ENCODE data around the gene MGAT1. TPM values are rescaled to one million over a fixed set of nuclear protein-coding genes. Genes with fewer than 3 reads are reported as not detected.

Gene MGAT1
- total RNA-seq, 4 donors from 2014 or later: 100 to 138 (median 115) TPM

DNA sequence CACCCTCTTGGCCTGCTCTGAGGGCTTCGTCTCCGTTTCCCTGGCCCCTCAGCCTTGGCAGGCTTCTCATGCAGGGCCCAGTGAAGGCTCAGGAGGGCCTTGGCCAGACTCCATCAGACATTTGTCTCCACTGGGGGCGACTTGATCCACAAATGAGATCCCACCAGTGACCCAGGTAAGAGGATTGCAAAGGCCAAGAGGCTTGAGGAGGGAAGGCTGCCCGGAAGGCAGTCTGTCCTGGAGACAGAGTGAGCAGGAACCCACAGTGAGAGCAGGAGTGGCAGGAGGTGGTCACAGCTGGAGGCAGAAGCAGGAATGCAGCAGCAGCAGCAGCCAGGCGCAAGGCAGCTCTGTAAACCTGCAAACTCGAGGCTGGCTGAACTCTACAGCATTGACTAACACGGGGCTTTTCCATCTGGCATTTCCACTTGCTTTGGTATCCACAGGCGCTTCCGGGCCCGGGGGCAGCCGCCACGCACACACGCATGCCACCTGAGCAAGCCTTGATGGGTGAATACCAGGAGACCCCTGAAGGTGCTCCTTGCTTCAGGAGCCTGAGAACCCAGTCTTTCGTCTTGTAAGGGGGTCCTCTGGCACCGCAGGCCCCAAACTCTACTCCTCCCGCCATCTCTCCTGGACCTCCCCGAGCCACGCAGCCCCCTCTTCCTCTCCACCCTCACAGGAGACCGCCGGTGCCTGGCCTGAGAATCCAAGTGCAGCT, 14.7 kb downstream of the MGAT1 start:
- TF ChIP-seq, protein P1, sequence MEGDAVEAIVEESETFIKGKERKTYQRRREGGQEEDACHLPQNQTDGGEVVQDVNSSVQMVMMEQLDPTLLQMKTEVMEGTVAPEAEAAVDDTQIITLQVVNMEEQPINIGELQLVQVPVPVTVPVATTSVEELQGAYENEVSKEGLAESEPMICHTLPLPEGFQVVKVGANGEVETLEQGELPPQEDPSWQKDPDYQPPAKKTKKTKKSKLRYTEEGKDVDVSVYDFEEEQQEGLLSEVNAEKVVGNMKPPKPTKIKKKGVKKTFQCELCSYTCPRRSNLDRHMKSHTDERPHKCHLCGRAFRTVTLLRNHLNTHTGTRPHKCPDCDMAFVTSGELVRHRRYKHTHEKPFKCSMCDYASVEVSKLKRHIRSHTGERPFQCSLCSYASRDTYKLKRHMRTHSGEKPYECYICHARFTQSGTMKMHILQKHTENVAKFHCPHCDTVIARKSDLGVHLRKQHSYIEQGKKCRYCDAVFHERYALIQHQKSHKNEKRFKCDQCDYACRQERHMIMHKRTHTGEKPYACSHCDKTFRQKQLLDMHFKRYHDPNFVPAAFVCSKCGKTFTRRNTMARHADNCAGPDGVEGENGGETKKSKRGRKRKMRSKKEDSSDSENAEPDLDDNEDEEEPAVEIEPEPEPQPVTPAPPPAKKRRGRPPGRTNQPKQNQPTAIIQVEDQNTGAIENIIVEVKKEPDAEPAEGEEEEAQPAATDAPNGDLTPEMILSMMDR (IDR thresholded peaks at IDR 0.05 in 4 of 5, conservative IDR thresholded peaks at IDR 0.05 in 1 of 5): no peak
- TF ChIP-seq POLR2A (IDR thresholded peaks at IDR 0.05): no peak
- in situ Hi-C loops (cut with MboI; ENCODE audit: low sequenced_read_pairs in 4 of 4) (loop anchor here in 1 of 4 donors (10.0 kb wide), 1 partner anchor 367 kb away; no protein-coding TSS in a partner anchor), intact Hi-C loops (cut with DNase I; ENCODE audit: low total_unique reads) (loop anchor here (10.0 kb wide), 1 partner anchor 367 kb away; no protein-coding TSS in a partner anchor)
- no peak overlapping the region for H3K4me3 ChIP-seq
- ATAC-seq (no peak), DNase-seq (no peak)
- no peaks in the 10 kb centered on the region for H3K9me3 ChIP-seq
- H3K27me3 ChIP-seq: no peaks in the 10 kb centered on the region
- peaks cover 0 to 36% of the 10 kb centered on the region in 2 donors for H3K36me3 ChIP-seq
- H3K4me1 ChIP-seq: peaks cover 21 to 31% of the 10 kb centered on the region in 2 donors
- peak overlapping the region in 3 of 4 donors; percentile 62 to 73 (median 65) for H3K27ac ChIP-seq

DNA sequence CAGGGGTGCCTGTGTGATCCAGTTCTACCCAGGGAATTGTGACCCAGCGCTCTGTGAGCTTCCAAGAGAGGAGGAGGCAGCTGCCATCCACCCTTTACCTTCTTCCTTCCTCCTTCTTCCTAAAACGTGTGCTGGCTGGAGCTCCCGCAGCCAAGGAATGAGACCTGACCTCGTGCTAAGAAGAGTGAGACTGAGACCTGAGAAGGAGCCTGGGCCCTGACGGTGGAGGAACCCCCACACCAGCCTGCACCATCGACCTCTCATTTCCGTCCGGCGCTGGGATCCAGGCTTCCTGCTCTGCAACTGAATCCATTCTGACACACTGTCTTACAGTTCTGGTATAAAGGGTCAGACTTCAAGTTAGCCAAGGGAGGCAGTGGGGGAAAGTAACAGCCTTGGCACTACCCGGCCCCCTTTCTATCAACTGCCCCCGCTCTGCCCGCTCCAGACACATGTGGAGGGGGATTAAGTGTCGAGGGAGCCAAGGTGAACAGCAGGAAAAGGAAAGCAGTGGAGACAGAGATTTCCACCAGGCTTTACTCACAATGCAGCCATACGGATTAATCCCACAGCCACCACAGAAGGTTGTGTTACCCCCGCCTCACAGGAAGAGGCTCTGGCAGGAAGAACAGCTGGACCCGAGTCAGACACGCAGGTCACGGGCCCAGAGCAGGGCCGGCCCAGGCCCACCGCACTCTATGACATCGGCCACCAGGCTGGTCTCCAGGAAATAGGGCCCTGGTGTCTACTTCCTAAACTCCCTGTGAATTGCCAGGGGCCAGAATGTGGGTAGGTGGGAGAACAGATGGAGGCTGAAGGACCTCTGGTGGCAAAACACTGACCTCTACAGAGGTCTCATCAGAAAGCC, 15.8 kb downstream of the MGAT1 start:
- H3K36me3 ChIP-seq: peaks cover 0 to 25% of the 10 kb centered on the region in 2 donors
- peak overlapping the region; percentile 39 to 73 (median 64) for H3K27ac ChIP-seq
- DNase-seq (no peak), ATAC-seq (no peak)
- H3K4me1 ChIP-seq: peaks cover 21 to 31% of the 10 kb centered on the region in 2 donors
- H3K4me3 ChIP-seq: no peak overlapping the region
- TF ChIP-seq, protein P1 (IDR thresholded peaks at IDR 0.05 in 4 of 5, conservative IDR thresholded peaks at IDR 0.05 in 1 of 5): no peak
- TF ChIP-seq POLR2A (IDR thresholded peaks at IDR 0.05): no peak
- in situ Hi-C loops (cut with MboI; ENCODE audit: low sequenced_read_pairs in 4 of 4): loop anchor here in 1 of 4 donors (10.0 kb wide), 1 partner anchor 368 kb away; no protein-coding TSS in a partner anchor
- H3K9me3 ChIP-seq: no peaks in the 10 kb centered on the region
- no peaks in the 10 kb centered on the region for H3K27me3 ChIP-seq
- intact Hi-C loops (cut with DNase I; ENCODE audit: low total_unique reads): loop anchor here (10.0 kb wide), 1 partner anchor 368 kb away; no protein-coding TSS in a partner anchor

GRCh38 chr5:180785794-180786221, 16.8 kb downstream of the MGAT1 start:
- H3K4me1 ChIP-seq: peaks cover 21 to 31% of the 10 kb centered on the region in 2 donors
- DNase-seq (no peak), ATAC-seq (peak in 1 of 2 donors; percentile 12)
- no peaks in the 10 kb centered on the region for H3K27me3 ChIP-seq
- H3K27ac ChIP-seq: peak overlapping the region in 3 of 4 donors; percentile 62 to 73 (median 65)
- intact Hi-C loops (cut with DNase I; ENCODE audit: low total_unique reads): loop anchor here (2.0 to 10.0 kb wide), 3 partner anchors 75 to 369 kb away; partner anchors contain the start of gene ZFP62
- H3K36me3 ChIP-seq: peaks cover 0 to 15% of the 10 kb centered on the region in 2 donors
- no peak for TF ChIP-seq POLR2A (IDR thresholded peaks at IDR 0.05)
- TF ChIP-seq, protein P1 (IDR thresholded peaks at IDR 0.05 in 4 of 5, conservative IDR thresholded peaks at IDR 0.05 in 1 of 5): no peak
- H3K4me3 ChIP-seq: no peak overlapping the region
- in situ Hi-C loops (cut with MboI; ENCODE audit: low sequenced_read_pairs in 4 of 4): loop anchor here in 1 of 4 donors (10.0 kb wide), 1 partner anchor 369 kb away; no protein-coding TSS in a partner anchor
- no peaks in the 10 kb centered on the region for H3K9me3 ChIP-seq

DNA sequence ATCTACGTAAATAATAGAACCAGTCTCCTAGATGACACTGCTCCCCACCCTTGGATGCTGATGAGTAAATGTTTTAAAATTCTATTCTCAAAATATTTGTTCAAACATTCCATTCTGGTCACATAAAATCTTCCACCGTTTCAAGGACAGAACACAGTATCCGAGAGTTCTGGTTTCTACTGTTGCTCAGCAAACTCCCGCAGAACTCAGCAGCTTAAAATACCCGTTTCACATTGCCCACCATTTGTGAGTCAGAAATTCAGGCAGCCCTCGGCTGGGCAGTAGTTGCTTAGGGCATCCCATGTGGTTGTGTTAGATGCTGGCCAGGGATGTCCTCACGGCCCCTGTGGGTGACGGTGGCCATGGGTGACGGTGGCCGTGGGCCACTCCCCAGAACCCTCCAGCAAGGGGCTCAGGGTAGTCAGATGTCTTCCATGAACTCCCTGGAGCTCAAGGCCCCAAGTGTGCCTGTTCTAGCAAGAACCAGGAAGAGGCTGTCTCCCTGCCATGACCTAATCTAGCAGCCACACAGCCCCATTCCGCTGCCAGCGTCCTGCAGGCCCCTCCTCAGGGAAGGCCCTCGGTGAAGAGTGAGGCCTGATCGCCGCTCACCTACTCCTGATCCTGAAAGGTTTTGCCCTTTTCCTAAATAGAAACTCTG, 17.4 kb downstream of the MGAT1 start:
- DNase-seq: no peak
- Histone ChIP-seq H3K4me3 (no peak overlapping the region), H3K27ac (peak overlapping the region; percentile 3 to 73 (median 64)), H3K4me1 (peaks cover 21 to 31% of the 10 kb centered on the region in 2 donors), H3K9me3 (no peaks in the 10 kb centered on the region), H3K27me3 (no peaks in the 10 kb centered on the region), H3K36me3 (peaks cover 0 to 10% of the 10 kb centered on the region in 2 donors)
- no peak for TF ChIP-seq POLR2A (IDR thresholded peaks at IDR 0.05)
- TF ChIP-seq, protein P1 (IDR thresholded peaks at IDR 0.05 in 4 of 5, conservative IDR thresholded peaks at IDR 0.05 in 1 of 5): no peak
- ATAC-seq: no peak
- in situ Hi-C loops (cut with MboI; ENCODE audit: low sequenced_read_pairs in 4 of 4) (loop anchor here in 1 of 4 donors (10.0 kb wide), 1 partner anchor 370 kb away; no protein-coding TSS in a partner anchor), intact Hi-C loops (cut with DNase I; ENCODE audit: low total_unique reads) (loop anchor here (2.0 to 10.0 kb wide), 3 partner anchors 76 to 370 kb away; partner anchors contain the start of gene ZFP62)
